Smooth muscle cell (in vitro differentiated cells): ENCODE measurements around the gene EXOC6B. TPM values are rescaled to one million over a fixed set of nuclear protein-coding genes. Genes with fewer than 3 reads are reported as not detected.

Experiments used
- DNase-seq: peaks from one replicate; lab custom pipeline; 2025; ENCODE audit not compliant: unreplicated experiment; lab: John Stamatoyannopoulos, UW
- H2AFZ ChIP-seq: fragments of 200-600 bp; sonication (generic); 2 replicates; pipeline ENCODE4 v1.6.0; 2016; ENCODE audit warnings: antibody characterized with exemption, low read depth, mild to moderate bottlenecking
- H3F3A ChIP-seq: fragments of 200-600 bp; sonication (generic); 2 replicates; pipeline ENCODE4 v1.6.0; 2017; ENCODE audit warnings: antibody characterized with exemption, low read depth
- H3K27ac ChIP-seq: fragments of 200-600 bp; sonication (generic); 2 replicates; pipeline ENCODE4 v1.5.1; 2016; ENCODE audit warnings: low read depth, mild to moderate bottlenecking
- H3K27me3 ChIP-seq: fragments of 200-600 bp; sonication (generic); 2 replicates; pipeline ENCODE4 v1.6.1; 2016; ENCODE audit warnings: low read depth, mild to moderate bottlenecking
- H3K36me3 ChIP-seq: fragments of 200-600 bp; sonication (generic); 2 replicates; pipeline ENCODE4 v1.5.1; 2016; ENCODE audit warnings: low read depth
- H3K4me1 ChIP-seq: fragments of 200-600 bp; sonication (generic); 2 replicates; pipeline ENCODE4 v1.5.1; 2016; ENCODE audit warnings: low read depth
- H3K4me2 ChIP-seq: fragments of 200-600 bp; sonication (generic); 2 replicates; pipeline ENCODE4 v1.6.0; 2016; ENCODE audit warnings: mild to moderate bottlenecking
- H3K4me3 ChIP-seq: fragments of 200-600 bp; sonication (generic); 2 replicates; pipeline ENCODE4 v1.5.1; 2016; ENCODE audit warnings: mild to moderate bottlenecking
- H3K79me2 ChIP-seq: fragments of 200-600 bp; sonication (generic); 2 replicates; pipeline ENCODE4 v1.6.0; 2016; ENCODE audit warnings: low read depth, mild to moderate bottlenecking
- H3K9ac ChIP-seq: fragments of 200-600 bp; sonication (generic); 2 replicates; pipeline ENCODE4 v1.6.0; 2016; ENCODE audit warnings: low read depth
- H3K9me3 ChIP-seq: fragments of 200-600 bp; sonication (generic); replicated peaks from 2 replicates; pipeline ENCODE4 v1.5.1; 2016; ENCODE audit warnings: low read depth
- H4K20me1 ChIP-seq: fragments of 200-600 bp; sonication (generic); 2 replicates; pipeline ENCODE4 v1.6.0; 2016; ENCODE audit warnings: low read depth
- CTCF ChIP-seq: fragments of 200-600 bp; sonication (generic); IDR thresholded peaks from 2 replicates; pipeline ENCODE4 v1.5.1; 2017; ENCODE audit warnings: borderline replicate concordance, mild to moderate bottlenecking, antibody characterized with exemption; ENCODE audit not compliant: insufficient read depth, poor library complexity, severe bottlenecking
- WGBS: methylation state at CpG from one replicate; pipeline ENCODE4 v1.1.7; 2016; ENCODE audit warnings: low lambda C conversion rate; 5-methylcytosine and 5-hydroxymethylcytosine counted together
- polyA plus RNA-seq: library from polyadenylated mRNA; unstranded; fragments of >200 nt; fragmentation: Nextera tagmentation; extraction: Ambion mirVana; gene quantifications from 2 replicates; pipeline ENCODE4 v1.2.1, GENCODE V29; 2016
- total RNA-seq: library from RNA; depleted of rRNA; stranded (reverse); fragments of >200 nt; gene quantifications from 2 replicates; pipeline ENCODE4 v1.2.3, GENCODE V29; 2014

EXOC6B gene
- total and polyA plus RNA-seq, 2 experiments from 2014 or later = 6.9 to 19.7 TPM

GRCh38 chr2:72689579-72690195 lies 136.1 kb downstream of the EXOC6B start:
- no peaks in the 10 kb centered on the region for H3K27me3 ChIP-seq
- H3K36me3 ChIP-seq = no peaks in the 10 kb centered on the region
- H3K4me3 ChIP-seq = no peak overlapping the region
- H3K27ac ChIP-seq = no peak overlapping the region
- no peak overlapping the region for H2AFZ ChIP-seq
- H3K9ac ChIP-seq = no peak overlapping the region
- no peak overlapping the region for H3K4me2 ChIP-seq
- 86% methylated on average over 5 of the region's 5 CpGs for WGBS
- no peak for DNase-seq
- no peaks in the 10 kb centered on the region for H3K79me2 ChIP-seq
- no peaks in the 10 kb centered on the region for H3K9me3 ChIP-seq
- H3F3A ChIP-seq = no peaks in the 10 kb centered on the region
- H4K20me1 ChIP-seq = peaks cover 10% of the 10 kb centered on the region
- TF ChIP-seq CTCF = no peak
- no peaks in the 10 kb centered on the region for H3K4me1 ChIP-seq

- Histone ChIP-seq H3K4me1 (no peaks in the 10 kb centered on the region), H3K9me3 (no peaks in the 10 kb centered on the region), H3K27ac (peak overlapping the region; percentile 37), H3K9ac (no peak overlapping the region), H3K4me2 (no peak overlapping the region), H4K20me1 (no peaks in the 10 kb centered on the region), H3F3A (no peaks in the 10 kb centered on the region), H3K36me3 (no peaks in the 10 kb centered on the region), H2AFZ (no peak overlapping the region), H3K4me3 (no peak overlapping the region), H3K27me3 (no peaks in the 10 kb centered on the region), H3K79me2 (no peaks in the 10 kb centered on the region)
- DNase-seq = no peak
- WGBS = 61% methylated on average over 3 of the region's 3 CpGs
- TF ChIP-seq CTCF = no peak
These were observed 140.1 kb downstream of the EXOC6B start for GRCh38 chr2:72685638-72686213.

- Histone ChIP-seq H3K36me3 (no peaks in the 10 kb centered on the region), H3K4me2 (no peak overlapping the region), H3K4me1 (no peaks in the 10 kb centered on the region), H3K4me3 (no peak overlapping the region), H3K27ac (no peak overlapping the region), H3K27me3 (no peaks in the 10 kb centered on the region), H3F3A (no peaks in the 10 kb centered on the region), H4K20me1 (no peaks in the 10 kb centered on the region), H3K9me3 (no peaks in the 10 kb centered on the region), H2AFZ (no peak overlapping the region), H3K79me2 (no peaks in the 10 kb centered on the region), H3K9ac (no peak overlapping the region)
- no peak for TF ChIP-seq CTCF
- no peak for DNase-seq
These were observed 143.8 kb downstream of the EXOC6B start for GRCh38 chr2:72682061-72682460.
